H9 (cell line): ENCODE results near the gene TMEM154. TPM values are rescaled to one million over a fixed set of nuclear protein-coding genes. Genes with fewer than 3 reads are reported as not detected.

ENCODE experiments used
- DNase-seq: peaks from one replicate; pipeline ENCODE4 v3.0.0-alpha.2; 2017
- H2AFZ ChIP-seq: one replicate; pipeline ENCODE4 v1.6.1; 2013; ENCODE audit warnings: mild to moderate bottlenecking, low read length, control low read depth, moderate library complexity
- H2AK5ac ChIP-seq: 2 replicates; pipeline ENCODE4 v1.6.1; 2013; ENCODE audit warnings: low read length, control low read depth, mixed read lengths; ENCODE audit not compliant: insufficient read length
- H2BK120ac ChIP-seq: one replicate; pipeline ENCODE4 v1.6.1; 2013; ENCODE audit warnings: low read depth, mild to moderate bottlenecking, low read length, control low read depth, inconsistent platforms; ENCODE audit not compliant: poor library complexity, severe bottlenecking
- H2BK12ac ChIP-seq: 2 replicates; pipeline ENCODE4 v1.6.1; 2013; ENCODE audit warnings: low read length, control low read depth, mixed read lengths, low read depth; ENCODE audit not compliant: insufficient read length
- H2BK15ac ChIP-seq: 2 replicates; pipeline ENCODE4 v1.6.1; 2013; ENCODE audit warnings: low read depth, low read length, control low read depth
- H2BK20ac ChIP-seq: one replicate; pipeline ENCODE4 v1.6.1; 2013; ENCODE audit warnings: low read depth, mild to moderate bottlenecking, low read length, control low read depth, inconsistent platforms; ENCODE audit not compliant: poor library complexity, severe bottlenecking
- H2BK5ac ChIP-seq: 2 replicates; pipeline ENCODE4 v1.6.1; 2013; ENCODE audit warnings: low read length, control low read depth, mixed read lengths; ENCODE audit not compliant: insufficient read length
- H3K14ac ChIP-seq: 2 replicates; pipeline ENCODE4 v1.6.1; 2013; ENCODE audit warnings: low read length, control low read depth; ENCODE audit not compliant: insufficient read depth
- H3K18ac ChIP-seq: 2 replicates; pipeline ENCODE4 v1.6.1; 2013; ENCODE audit warnings: low read depth, mild to moderate bottlenecking, mixed read lengths, low read length, control low read depth; ENCODE audit not compliant: insufficient read length
- H3K23ac ChIP-seq: 2 replicates; pipeline ENCODE4 v1.6.1; 2013; ENCODE audit warnings: low read length, control low read depth, mixed read lengths, low read depth; ENCODE audit not compliant: insufficient read length
- H3K23me2 ChIP-seq: 2 replicates; pipeline ENCODE4 v1.6.1; 2013; ENCODE audit warnings: low read depth, mild to moderate bottlenecking, mixed read lengths, low read length, control low read depth; ENCODE audit not compliant: insufficient read length, poor library complexity, severe bottlenecking
- H3K27ac ChIP-seq: 2 replicates; pipeline ENCODE4 v1.5.1; 2013; ENCODE audit warnings: low read length, control low read depth, mixed read lengths, low read depth; ENCODE audit not compliant: insufficient read length
- H3K27me3 ChIP-seq: 2 replicates; pipeline ENCODE4 v1.6.1; 2013; ENCODE audit warnings: low read length, control low read depth, inconsistent platforms; ENCODE audit not compliant: insufficient read depth
- H3K4ac ChIP-seq: 2 replicates; pipeline ENCODE4 v1.6.1; 2013; ENCODE audit warnings: low read depth, mild to moderate bottlenecking, control low read depth, inconsistent platforms, low read length, moderate library complexity
- H3K4me1 ChIP-seq: 2 replicates; pipeline ENCODE4 v1.6.1; 2013; ENCODE audit warnings: low read length, control low read depth, inconsistent platforms; ENCODE audit not compliant: insufficient read depth
- H3K4me2 ChIP-seq: 2 replicates; pipeline ENCODE4 v1.6.1; 2013; ENCODE audit warnings: low read length, control low read depth, mixed read lengths; ENCODE audit not compliant: insufficient read length, insufficient read depth
- H3K56ac ChIP-seq: 2 replicates; pipeline ENCODE4 v1.6.1; 2013; ENCODE audit warnings: low read depth, mild to moderate bottlenecking, mixed read lengths, low read length, control low read depth; ENCODE audit not compliant: insufficient read length
- H3K79me1 ChIP-seq: 2 replicates; pipeline ENCODE4 v1.6.1; 2013; ENCODE audit warnings: low read depth, mild to moderate bottlenecking, moderate library complexity, low read length, control low read depth, inconsistent platforms; ENCODE audit not compliant: insufficient read depth, poor library complexity, severe bottlenecking
- H3K79me2 ChIP-seq: 2 replicates; pipeline ENCODE4 v1.6.1; 2013; ENCODE audit warnings: low read length, control low read depth, inconsistent platforms; ENCODE audit not compliant: insufficient read depth
- H3K9ac ChIP-seq: 2 replicates; pipeline ENCODE4 v1.6.1; 2013; ENCODE audit warnings: low read length, control low read depth, mixed read lengths; ENCODE audit not compliant: insufficient read length; ENCODE audit errors: extremely low read depth
- H3K9me3 ChIP-seq: one replicate; pipeline ENCODE4 v1.6.1; 2013; ENCODE audit warnings: low read depth, low read length, inconsistent platforms; ENCODE audit not compliant: control insufficient read depth
- H3T11ph ChIP-seq: one replicate; pipeline ENCODE4 v1.6.1; 2013; ENCODE audit warnings: mild to moderate bottlenecking, low read length, control low read depth, inconsistent platforms
- H4K20me1 ChIP-seq: one replicate; pipeline ENCODE4 v1.6.1; 2013; ENCODE audit not compliant: control insufficient read depth, insufficient read length, insufficient read depth
- H4K5ac ChIP-seq: 2 replicates; pipeline ENCODE4 v1.6.1; 2013; ENCODE audit warnings: low read depth, mild to moderate bottlenecking, mixed read lengths, low read length, control low read depth; ENCODE audit not compliant: insufficient read length
- H4K8ac ChIP-seq: replicated peaks from 2 replicates; pipeline ENCODE4 v1.6.1; 2013; ENCODE audit warnings: low read length, control low read depth, mixed read lengths, low read depth; ENCODE audit not compliant: insufficient read length
- H4K91ac ChIP-seq: 2 replicates; pipeline ENCODE4 v1.6.1; 2013; ENCODE audit warnings: low read depth, mild to moderate bottlenecking, moderate library complexity, mixed read lengths, low read length, control low read depth; ENCODE audit not compliant: insufficient read length
- H3K27ac Mint-ChIP-seq, 3 experiments: 2 replicates in 2 of 3; 3 replicates in 1 of 3; pipeline ENCODE4 v1.8.0; 2020 to 2021; ENCODE audit warnings: mixed read lengths in 3 of 3, mild to moderate bottlenecking in 1 of 3, moderate library complexity in 1 of 3
- H3K27me3 Mint-ChIP-seq: 2 replicates; pipeline ENCODE4 v1.8.0; 2021; ENCODE audit warnings: low read depth, mild to moderate bottlenecking, moderate library complexity, mixed read lengths
- H3K36me3 Mint-ChIP-seq, 3 experiments: 2 replicates in 2 of 3; 3 replicates in 1 of 3; pipeline ENCODE4 v1.8.0; 2020 to 2021; ENCODE audit warnings: low read depth in 3 of 3, mixed read lengths in 3 of 3; ENCODE audit not compliant: insufficient read depth in 1 of 3
- H3K4me1 Mint-ChIP-seq, 2 experiments: 2 replicates each; pipeline ENCODE4 v1.8.0; 2020; ENCODE audit warnings: mixed read lengths in 2 of 2
- H3K4me3 Mint-ChIP-seq, 2 experiments: 2 replicates in 1 of 2; 3 replicates in 1 of 2; pipeline ENCODE4 v1.8.0; 2020 to 2021; ENCODE audit warnings: mild to moderate bottlenecking in 2 of 2, mixed read lengths in 2 of 2, moderate library complexity in 1 of 2
- H3K9me3 Mint-ChIP-seq, 2 experiments: 2 replicates in 1 of 2; 3 replicates in 1 of 2; pipeline ENCODE4 v1.8.0; 2020; ENCODE audit warnings: mild to moderate bottlenecking in 2 of 2, mixed read lengths in 2 of 2, moderate library complexity in 1 of 2
- CTCF ChIP-seq: fragments of 200-600 bp; sonication (generic); conservative IDR thresholded peaks from 3 replicates; pipeline ENCODE4 v1.8.0; 2021; ENCODE audit warnings: antibody characterized with exemption, mild to moderate bottlenecking
- WGBS: extraction: QIAGEN DNeasy Blood & Tissue Kit; methylation state at CpG from one replicate; pipeline ENCODE4 v1.1.7; 2013; ENCODE audit warnings: missing lambda C conversion rate, low lambda C conversion rate, mixed read lengths; ENCODE audit not compliant: insufficient read length; ENCODE audit errors: extremely low coverage; 5-methylcytosine and 5-hydroxymethylcytosine counted together
- total RNA-seq: library from RNA; stranded (reverse); gene quantifications from 2 replicates; pipeline ENCODE4 v1.2.1, GENCODE V29; 2021

Gene TMEM154
- total RNA-seq, 1 experiment from 2014 or later: 1.7 TPM

GRCh38 chr4:152724494-152724893 lies 44.7 kb upstream of the TMEM154 start:
- Histone ChIP-seq H2AFZ (no peak overlapping the region), H3K27ac (no peak overlapping the region), H2BK15ac (no peak overlapping the region), H3K23ac (no peak overlapping the region), H2BK20ac (no peak overlapping the region), H2BK12ac (no peak overlapping the region), H4K8ac (no peak overlapping the region), H3T11ph (no peak overlapping the region), H2BK5ac (no peak overlapping the region), H3K23me2 (no peaks in the 10 kb centered on the region), H3K14ac (no peak overlapping the region), H3K79me2 (no peaks in the 10 kb centered on the region), H3K9ac (no peak overlapping the region), H4K20me1 (no peaks in the 10 kb centered on the region), H3K4ac (no peak overlapping the region), H3K79me1 (no peaks in the 10 kb centered on the region), H3K4me2 (no peak overlapping the region), H3K4me1 (no peaks in the 10 kb centered on the region), H2BK120ac (no peak overlapping the region), H3K27me3 (no peaks in the 10 kb centered on the region), H3K9me3 (no peaks in the 10 kb centered on the region), H3K56ac (no peak overlapping the region), H3K18ac (no peak overlapping the region), H2AK5ac (no peak overlapping the region), H4K5ac (no peak overlapping the region), H4K91ac (no peak overlapping the region)
- TF ChIP-seq CTCF: no peak
- no CpG with 5 or more reads among the region's 5 CpGs for WGBS
- H3K4me1 Mint-ChIP-seq: peaks cover 10 to 13% of the 10 kb centered on the region in 2 experiments
- H3K36me3 Mint-ChIP-seq: no peaks in the 10 kb centered on the region; a peak in 1 of 7 replicates
- H3K9me3 Mint-ChIP-seq: no peaks in the 10 kb centered on the region
- H3K27ac Mint-ChIP-seq: no peak overlapping the region
- DNase-seq: no peak
- no peak overlapping the region for H3K4me3 Mint-ChIP-seq
- H3K27me3 Mint-ChIP-seq: peaks cover 2% of the 10 kb centered on the region; the same call in 1 of the 2 replicates
